CD4-positive, alpha-beta T cell treated with Interleukin-4 for 4 hours (primary cell): ENCODE data around the gene EPN2.

ENCODE experiments used
- DNase-seq: peaks from one replicate; pipeline ENCODE4 v3.0.0-alpha.2; 2020

The EPN2 gene

DNA sequence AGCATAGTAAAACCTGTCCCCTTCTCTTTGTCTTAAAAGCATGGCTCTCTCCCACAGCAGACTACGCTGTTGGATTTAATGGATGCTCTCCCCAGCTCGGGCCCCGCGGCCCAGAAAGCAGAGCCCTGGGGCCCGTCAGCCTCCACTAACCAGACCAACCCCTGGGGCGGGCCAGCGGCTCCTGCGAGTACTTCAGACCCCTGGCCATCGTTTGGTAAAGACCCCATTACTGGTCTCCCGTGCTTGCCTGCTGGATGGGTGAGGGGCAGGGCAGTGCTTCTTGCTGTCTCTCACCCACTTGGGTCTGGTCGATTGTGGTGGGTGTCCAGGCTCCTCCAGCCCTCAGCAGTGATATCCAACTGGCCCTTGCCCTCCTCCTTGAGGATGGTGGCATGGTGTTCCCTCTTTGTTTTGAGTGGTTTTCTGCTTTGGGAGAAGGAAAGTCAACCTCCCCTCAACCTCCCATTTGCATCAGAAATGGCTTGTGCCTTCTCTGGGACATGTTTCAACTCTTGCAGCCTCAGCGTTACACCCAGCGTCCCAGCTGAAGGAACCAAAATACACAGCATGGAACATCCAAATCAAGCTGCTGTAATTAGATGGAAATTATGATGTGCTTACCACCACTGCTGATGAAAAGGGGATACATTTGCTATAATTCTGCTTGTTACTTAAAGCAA, 76.0 kb downstream of the EPN2 start:
- no peak for DNase-seq

DNA sequence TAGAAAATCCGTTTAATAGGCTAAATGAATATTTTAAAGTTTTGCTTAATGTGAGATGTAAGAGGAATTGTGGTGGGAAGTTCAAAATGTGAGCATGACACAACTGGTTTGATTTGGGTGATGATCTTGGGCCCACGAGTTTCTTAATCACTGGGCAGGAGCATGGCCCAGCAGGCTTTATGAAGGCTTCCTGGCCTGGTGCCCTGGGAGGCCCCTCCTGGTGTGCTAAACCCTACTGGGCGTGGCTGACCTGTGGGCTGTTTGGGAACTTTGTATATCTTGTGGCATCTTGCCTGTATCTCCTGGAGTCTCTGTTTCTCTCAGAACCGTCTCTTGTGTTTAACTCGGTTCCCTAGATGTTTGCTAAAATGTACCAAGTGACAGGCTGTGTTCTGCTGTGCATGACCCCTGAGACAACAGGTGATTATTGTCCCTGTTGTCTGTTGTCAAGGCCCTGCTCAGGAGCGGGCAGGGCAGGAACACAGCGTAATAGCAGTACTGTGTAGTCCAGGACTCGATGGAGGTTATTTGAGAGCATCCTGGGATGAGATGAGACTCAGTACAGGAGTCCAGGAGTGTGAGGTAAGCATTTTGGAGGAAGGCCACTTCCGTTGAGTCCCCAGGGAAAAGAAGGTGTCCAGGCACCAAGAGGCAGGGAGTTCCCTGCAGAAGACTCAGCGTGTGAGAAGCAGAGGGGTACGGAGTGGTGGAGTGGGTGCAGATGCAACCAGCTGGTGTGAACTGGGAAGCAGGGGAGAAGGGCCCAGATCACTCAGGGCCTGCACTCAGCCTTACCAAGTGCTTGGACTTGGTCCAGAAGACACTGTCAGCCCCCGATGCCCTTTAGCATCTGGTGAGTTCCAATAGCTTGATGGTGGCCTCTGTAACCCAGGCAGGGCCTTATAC, 76.8 kb downstream of the EPN2 start:
- no peak for DNase-seq

DNA sequence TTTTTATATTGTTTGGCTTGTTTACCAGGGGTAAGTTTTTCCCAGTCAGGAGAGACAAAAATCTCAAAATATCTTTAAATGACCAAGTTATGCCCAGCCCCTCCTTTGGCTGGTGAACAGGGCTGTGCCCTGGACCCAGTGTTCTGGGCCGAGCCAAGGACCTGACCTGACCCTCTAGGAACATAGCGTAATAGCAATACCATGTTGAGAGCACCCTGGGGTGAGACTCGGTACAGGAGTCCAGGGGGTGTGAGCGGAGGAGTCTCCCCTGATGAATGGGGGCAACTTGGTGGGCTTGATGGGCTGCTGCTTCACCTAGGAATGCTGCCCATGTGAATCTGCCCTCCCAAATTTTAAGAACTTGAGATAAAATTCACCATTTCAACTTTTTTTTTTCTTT, 77.9 kb downstream of the EPN2 start:
- no peak for DNase-seq

DNA sequence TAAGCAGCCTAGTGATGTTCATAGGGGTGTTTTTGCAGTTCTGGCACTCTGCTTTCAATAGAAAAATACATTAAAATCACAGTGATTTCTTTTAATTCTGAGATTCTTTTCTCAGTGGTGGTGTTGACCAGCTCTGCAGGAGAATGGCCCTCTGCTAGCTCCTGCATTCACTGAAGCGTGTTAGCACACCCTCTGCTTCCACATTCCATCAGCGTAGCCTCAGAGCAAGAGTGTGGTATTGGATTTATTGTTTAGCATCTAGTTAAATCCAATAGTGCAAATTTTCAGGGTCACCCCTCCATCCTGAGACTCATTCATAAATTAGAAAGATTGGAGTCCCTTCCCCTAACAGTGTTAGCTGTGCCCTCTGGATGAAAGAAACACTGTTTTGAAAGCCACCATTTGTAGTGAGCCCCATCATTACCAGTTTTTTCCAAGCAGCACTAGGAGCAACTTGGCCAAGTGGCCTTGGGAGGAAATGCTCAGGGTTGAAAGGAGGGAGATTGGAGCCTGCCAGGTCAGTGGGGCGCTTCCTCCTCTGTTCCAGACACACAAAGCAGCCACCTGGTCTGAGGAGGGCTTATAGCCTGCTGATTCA, 79.7 kb downstream of the EPN2 start:
- DNase-seq = no peak

DNA sequence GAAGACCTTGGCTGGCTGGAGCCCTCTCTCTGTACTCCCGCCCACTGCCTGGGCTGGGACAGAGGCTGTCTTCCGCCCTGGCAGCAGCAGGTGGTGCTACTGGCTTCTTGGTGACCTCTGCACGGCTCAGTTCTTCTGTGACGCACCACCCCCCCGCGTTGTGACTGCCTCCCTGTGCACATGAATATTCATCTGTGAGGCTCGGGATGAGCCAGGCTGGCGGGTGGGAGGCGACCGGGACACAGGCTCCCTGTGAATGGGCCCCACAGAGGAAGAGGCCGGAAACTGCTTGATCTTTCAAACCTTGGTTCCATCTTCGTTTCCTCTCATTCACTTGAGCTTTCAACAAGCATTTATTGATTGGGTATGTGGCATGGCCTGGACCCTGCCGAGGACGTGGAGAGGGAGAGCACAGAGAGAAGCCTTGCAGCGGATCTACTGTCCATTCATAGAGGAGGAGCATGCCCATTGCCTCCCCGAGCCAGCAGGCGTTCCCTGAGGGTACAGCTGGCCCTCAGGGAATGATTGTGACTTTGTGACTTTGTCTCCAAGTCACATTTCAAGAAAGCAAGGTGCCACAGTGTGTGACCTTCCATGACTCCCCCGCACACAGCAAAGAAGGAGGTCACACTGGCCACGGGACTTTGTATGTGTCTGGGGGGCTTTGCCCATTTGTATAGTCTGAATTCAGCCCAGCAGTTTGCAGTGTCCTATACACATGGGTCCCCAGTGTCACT, 80.4 kb downstream of the EPN2 start:
- no peak for DNase-seq

DNA sequence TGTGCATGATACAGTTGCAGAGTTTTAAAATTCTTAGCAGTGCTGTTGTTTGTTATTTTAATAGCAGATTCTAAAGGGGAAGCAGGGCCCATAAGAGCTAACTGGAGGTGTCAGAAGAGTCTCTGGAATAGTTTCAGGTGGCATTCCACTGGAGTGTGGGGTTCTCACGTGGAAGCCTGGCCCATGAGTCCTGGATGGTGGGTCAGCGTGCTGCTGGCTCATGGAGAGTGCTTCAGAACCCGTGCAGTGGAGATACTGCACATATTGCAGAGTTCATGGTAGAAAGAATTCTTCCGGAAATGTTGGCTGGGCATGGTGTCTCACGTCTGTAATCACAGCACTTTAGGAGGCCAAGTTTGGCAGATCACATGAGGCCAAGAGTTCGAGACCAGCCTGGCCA, 81.4 kb downstream of the EPN2 start:
- DNase-seq = no peak

DNA sequence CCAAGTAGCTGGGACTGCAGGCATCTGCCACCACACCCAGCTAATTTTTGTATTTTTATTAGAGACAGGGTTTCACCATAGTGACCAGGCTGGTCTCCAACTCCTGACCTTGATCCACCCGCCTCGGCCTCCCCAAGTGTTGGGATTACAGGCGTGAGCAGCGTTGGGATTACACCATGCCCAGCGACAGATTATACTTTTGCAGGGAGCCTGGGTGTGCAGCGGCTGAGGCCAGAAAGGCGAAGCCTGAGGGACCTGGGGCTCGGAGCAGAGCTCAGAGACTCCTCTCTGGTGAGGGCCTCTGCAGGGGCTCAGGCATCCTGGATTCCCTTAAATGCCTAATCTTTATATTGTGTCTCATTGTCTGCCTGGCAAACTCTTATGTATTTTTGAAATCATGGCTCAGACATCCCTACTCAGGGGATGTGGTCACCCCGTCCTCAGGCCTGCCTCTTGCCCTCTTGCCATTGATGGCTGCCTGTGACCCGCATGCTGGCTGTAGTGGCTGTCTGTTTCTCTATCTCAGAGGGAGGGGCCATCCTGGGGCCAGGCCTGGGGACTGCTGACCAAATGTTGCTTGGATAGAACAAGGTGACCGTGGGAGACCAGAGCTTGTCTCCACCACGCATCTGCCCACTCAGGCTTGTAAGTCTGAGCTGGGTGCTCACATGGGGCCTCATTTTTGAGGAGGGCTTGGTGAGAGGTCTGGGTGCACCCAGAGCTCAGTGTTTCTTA, 82.8 kb downstream of the EPN2 start:
- no peak for DNase-seq

DNA sequence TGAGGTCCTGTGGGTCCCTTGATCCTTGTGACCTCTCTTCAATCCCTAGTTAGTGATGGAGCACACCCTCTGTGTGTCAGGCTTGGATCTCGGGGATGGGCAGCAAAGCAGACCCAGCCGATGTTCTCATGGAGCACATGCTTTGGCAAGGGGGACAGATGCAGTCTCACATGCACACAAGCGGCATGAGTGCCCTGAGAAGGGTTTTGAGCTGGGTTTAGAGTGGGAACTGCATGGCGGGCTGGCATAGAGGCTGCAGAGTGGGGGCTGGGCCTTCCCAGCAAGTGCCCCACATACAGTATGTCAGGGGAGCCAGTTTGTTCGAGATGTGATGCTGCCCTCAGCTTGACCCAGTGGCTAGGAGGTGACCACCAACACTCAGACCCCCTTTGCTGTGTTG, 83.7 kb downstream of the EPN2 start:
- DNase-seq = no peak

DNA sequence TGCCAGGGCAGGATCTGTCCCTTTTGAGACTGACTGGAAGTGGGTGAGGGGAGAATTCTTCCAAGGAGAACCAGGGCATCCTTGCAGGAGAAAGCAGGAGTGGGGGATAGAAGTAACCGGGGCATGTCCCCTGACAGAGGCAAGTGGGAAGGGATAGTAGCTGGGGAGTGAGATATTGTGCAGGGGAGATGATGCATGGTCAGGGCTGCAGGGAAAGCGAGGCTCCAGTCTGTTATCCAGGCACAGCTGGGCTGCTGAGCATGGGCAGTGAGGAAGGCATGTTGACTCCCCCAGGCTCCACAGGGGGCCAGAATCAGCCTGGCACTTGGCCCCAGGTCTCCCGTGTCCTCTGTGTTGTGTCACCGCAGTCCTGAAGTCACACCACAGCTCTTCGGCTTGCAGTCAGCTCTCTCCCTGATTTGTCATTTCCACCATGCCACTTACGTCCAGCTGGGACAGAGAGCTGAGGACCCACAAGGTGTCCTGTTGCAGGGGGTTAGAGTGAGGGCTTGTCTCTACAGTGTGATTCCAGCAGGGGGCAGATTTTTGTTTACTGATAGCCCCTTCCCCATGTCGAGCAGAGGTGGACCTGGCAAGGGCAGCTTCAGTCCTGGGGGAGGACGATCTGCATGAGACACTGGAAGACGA, 84.4 kb downstream of the EPN2 start:
- DNase-seq = no peak

DNA sequence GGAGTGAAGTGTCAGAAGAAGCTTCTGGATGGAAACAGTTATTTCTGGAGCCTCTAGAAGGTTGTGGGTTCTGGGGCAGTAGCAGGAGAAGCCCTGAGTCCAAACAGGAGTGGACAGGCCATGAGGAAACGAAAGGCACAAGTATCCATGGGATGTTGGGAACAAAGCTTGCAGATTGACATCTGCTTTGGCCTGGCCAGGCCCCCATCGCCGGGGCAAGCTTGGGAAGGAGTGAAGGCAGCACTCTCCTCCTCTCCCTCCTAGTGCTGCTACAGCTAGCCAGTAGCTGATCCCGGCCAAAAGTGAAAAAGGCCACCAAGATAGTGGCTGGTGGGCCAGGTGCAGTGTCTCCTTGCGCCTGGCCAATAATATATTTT, 85.0 kb downstream of the EPN2 start:
- DNase-seq = no peak

DNA sequence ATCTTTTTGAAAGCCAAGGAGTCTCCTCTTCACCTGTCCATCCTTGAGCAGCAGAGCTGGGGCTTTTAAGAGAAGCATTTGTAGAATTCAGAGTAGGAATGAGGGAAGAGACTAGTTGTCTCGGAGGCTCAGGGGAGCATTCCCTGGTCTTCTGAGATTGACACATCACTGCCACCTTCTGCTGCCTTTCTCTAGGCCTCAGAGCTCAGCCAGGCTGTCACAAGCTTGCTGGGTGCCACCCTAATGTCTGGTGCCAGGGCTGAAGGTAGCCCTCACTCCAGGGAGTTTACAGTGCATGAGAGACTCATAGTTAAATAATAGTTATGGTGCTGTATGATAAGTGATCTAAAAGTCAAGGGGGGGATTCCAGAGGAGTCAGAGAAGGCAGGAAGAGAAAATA, 85.7 kb downstream of the EPN2 start:
- DNase-seq = no peak

DNA sequence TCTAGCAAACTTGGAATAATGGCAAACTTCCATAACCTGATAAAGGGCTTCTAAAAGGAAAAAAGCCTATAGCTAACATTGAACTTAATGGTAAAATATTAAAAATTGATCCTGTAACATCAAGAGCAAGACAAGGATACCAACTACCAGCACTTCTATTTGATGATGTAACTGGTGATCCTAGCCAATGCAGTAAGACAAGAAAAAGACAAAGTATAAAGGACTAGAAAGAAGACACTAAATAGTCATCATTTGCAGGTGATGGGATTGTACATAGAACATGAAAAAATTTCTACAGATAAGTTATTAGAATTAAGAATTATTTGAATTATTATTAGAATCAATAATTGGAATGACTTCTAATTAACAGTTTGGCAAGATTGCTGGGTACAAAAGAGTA, 88.4 kb downstream of the EPN2 start:
- DNase-seq = no peak

DNA sequence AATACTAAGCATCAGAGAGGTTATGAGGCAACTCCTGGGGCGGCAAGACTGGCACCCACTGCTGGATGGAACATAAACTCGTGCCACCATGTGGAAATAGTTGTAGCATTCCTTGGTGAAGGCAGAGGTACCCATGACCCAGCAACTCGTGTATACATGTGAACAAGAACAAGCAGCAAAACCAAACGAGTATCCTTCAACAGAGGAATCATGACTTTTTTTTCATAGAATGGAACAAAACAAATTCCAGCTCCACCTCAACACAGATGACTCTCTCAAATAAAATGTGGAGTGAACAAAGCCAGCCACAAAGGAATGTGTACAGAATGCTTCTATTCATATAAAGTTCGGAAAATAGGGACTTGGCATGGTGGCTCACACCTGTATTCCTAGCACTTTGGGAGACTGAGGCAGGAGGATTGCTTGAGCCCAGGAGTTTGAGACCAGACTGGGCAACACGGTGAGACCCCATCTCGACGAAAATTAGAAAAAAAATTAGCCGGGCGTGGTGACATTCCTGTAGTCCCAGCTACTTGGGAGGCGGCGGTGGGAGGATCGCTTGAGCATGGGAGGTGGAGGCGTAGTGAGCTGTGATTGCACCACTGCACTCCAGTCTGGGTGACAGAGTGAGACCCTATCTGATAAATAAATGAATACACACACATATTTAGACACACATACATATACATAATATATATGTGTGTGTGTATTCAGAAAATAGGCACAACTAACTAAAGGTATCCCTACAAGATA, 90.0 kb downstream of the EPN2 start:
- no peak for DNase-seq

DNA sequence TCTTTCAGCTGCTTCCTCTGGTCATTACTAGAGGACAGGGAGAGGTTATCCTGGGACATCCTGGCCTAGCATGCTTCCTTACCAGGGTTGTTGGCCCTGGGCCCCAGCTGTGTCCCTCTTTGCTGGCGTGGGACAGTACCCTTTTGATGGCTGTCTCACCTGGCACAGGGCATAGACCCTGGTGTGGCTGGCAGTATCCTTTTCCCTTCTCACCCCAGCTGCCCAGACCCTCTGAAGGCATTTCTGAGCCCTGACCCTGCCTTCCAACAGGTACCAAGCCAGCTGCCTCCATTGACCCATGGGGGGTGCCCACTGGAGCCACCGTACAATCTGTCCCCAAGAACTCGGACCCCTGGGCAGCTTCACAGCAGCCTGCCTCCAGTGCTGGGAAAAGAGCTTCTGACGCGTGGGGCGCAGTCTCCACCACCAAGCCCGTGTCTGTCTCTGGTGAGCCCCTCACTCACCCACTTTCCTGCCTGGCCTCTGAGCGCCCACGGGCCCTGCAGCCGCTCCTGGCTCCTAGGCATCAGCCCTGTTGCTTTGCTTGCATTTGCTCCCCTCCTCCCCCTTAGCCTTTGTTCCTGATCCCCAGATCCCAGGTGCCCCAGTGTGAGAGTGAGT, 91.4 kb downstream of the EPN2 start:
- DNase-seq = no peak

DNA sequence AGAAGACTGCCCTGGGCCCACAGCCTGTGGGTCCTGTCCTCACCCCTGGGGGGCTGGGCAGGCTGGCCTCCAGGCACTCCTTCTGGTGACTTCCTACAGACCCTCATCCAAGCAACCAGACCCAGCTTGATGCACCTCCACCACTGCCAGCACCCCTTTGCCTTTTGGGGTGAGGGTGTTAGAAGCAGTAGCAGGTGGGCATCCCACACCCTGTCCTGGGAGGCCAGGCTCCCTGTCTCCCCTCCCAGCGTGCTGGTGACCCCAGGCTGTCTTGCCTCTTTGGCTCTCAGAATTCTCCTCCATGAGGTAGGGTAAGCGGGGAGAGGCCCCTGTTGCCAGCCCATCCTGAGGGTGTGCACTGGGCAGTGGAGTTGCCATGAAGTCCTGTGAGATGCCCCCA, 92.0 kb downstream of the EPN2 start:
- no peak for DNase-seq

DNA sequence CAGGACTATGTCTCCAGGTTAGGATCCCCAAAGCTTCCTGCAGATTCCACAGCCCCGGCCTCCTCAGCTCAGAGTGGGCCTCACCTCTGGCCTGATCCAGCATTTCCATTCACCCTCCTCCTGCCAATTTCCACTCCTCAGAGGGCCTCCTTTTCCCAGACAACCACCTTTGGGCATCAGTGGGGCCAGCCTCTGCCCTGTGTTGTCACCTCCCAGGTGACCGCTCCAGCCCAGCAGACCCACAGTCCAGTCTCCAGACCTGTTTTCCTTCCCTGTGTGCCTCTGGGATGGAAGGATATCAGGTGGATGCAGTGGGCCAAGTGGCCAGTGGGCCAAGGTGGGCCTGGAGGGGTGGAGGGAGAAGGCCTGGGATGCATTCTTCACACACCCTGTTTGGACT, 92.7 kb downstream of the EPN2 start:
- no peak for DNase-seq

DNA sequence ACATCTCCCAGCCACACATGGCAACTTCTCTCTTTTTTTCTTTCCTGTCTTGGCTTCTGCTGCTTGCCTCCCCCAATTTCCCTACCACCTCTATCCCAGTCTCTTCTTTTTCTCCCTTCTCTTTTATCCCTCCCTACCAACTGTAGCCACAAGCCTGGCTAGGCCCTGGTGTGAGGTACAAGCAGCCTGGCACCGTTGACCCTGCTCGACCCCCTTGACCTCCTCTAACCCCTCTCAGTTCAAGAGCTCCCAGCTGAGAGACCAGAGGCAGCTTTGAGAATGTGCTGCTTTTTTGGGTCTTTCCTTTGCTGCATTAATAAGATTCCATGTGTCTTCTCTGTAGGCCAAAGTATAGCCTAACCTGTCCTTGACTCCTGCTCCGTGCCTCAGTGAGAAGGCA, 93.1 kb downstream of the EPN2 start:
- DNase-seq = no peak

DNA sequence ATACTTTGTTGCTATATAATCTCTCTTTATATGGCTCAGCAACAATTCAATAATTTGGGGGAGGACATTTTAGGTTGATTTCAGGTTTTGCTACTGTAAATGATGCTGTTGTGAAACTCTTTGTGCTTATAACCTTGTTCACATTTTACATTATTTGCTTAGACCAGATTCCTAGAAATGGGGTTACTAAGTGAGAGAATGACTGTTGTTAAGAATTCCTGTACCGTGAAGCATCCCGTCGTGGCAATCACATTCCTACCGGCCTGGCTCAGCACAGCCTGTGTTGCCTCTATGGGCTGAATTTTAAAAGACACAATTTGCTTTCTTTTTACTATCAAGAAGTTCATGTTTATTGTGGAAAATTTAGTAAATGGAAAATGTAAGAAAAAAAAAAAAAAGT, 94.0 kb downstream of the EPN2 start:
- DNase-seq = no peak

DNA sequence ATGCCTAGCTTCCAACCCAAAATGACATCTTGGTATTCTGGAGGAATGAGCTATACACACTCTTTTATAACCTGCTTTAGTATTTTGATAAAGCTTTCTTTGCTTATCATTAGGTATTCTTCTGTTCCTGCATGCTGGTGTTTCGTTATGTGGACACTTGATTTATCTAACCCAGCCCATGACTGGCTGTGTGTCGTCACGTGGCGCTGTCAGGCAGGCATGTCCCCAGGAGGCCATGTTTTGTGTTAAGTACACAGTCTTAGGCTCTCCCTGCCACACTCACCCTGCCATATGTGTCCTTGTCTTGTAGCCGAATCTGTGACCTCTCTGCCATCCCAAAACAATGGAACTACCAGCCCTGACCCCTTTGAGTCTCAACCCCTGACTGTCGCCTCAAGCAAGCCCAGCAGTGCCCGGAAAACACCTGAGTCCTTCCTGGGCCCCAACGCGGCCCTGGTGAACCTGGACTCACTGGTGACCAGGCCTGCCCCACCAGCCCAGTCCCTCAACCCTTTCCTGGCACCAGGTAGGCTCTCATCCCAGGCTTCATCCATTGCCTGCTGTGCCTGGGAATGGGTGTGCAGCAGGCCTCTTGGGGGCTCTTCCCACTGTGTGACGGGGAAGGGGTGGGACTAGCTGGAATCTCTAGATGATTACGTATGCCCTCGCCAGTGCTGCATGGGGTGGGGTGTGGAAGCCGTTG, 94.5 kb downstream of the EPN2 start:
- DNase-seq = no peak

DNA sequence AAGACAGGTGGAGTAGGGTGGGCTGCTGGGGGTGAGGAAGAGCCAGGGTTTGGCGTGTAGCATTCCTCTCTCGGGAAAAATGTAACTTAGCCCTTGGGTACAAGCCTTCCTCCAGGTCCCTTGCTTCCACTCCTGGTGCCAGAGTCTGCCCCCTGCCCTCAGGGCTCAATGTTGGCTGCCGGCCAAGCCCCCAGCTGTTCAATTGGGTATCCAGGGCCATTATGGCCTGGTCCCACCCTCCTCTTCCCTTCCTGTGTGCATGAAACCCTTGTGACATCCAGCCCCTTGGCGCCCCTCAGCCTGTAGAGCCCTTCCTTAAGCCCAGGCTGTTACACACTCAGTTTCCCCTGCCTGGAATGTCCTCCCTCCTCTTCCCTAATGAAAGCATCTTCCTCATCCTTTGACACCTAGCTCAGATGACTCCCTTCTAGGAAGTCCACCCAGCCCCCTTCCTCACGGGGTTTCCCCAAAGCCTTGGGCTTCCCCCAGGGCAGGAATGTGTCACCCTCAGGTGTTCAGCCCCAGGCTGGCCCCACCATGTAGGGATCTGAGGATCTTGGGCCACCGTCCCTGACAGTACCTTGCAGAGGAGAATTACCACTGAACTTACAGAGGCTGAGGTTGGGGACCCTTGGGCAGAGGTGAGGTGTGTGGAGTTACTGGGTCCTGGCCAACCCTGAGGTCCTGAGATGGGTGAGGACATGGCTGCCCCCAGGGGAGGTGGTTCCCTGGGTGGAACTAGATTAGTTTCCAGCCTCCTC, 95.4 kb downstream of the EPN2 start:
- no peak for DNase-seq
